Astrocyte (in vitro differentiated cells and primary cell): ENCODE measurements around the gene UGT1A3. TPM values are rescaled to one million over a fixed set of nuclear protein-coding genes. Genes with fewer than 3 reads are reported as not detected.

Experiments
- DNase-seq: peaks from one replicate; pipeline ENCODE4 v3.0.0-alpha.2; 2010; ENCODE audit warnings: low read depth
- FAIRE-seq: peaks from 2 replicates; lab custom pipeline; 2011; peaks lifted over from hg19 to GRCh38; lab: Jason Lieb, UNC
- H2AFZ ChIP-seq: 2 replicates; pipeline ENCODE4 v1.6.0; 2012; ENCODE audit warnings: low read depth, low read length, inconsistent platforms
- H3K27ac ChIP-seq: 2 replicates; pipeline ENCODE4 v1.5.1; 2011; ENCODE audit warnings: low read depth, low read length, inconsistent platforms
- H3K27me3 ChIP-seq: 2 replicates; pipeline ENCODE4 v1.6.0; 2011; ENCODE audit warnings: low read length, inconsistent platforms; ENCODE audit not compliant: insufficient read depth
- H3K36me3 ChIP-seq: 2 replicates; pipeline ENCODE4 v1.5.1; 2011; ENCODE audit warnings: low read length, inconsistent platforms; ENCODE audit not compliant: insufficient read depth
- H3K4me1 ChIP-seq: 2 replicates; pipeline ENCODE4 v1.5.1; 2011; ENCODE audit warnings: low read length, inconsistent platforms; ENCODE audit not compliant: insufficient read depth
- H3K4me2 ChIP-seq: 2 replicates; pipeline ENCODE4 v1.6.0; 2012; ENCODE audit warnings: low read length, inconsistent platforms
- H3K4me3 ChIP-seq: 2 replicates; pipeline ENCODE4 v1.5.1; 2011; ENCODE audit warnings: low read depth, mild to moderate bottlenecking, low read length, inconsistent platforms; ENCODE audit not compliant: insufficient read depth
- H3K79me2 ChIP-seq: 2 replicates; pipeline ENCODE4 v1.6.0; 2012; ENCODE audit warnings: mild to moderate bottlenecking, low read length, inconsistent platforms; ENCODE audit not compliant: insufficient read depth
- H3K9ac ChIP-seq: 2 replicates; pipeline ENCODE4 v1.6.0; 2012; ENCODE audit warnings: mild to moderate bottlenecking, low read length, inconsistent platforms
- H3K9me3 ChIP-seq: 2 replicates; pipeline ENCODE4 v1.5.1; 2012; ENCODE audit warnings: low read depth, mild to moderate bottlenecking, low read length, inconsistent platforms; ENCODE audit not compliant: insufficient read depth
- H4K20me1 ChIP-seq: 2 replicates; pipeline ENCODE4 v1.6.0; 2012; ENCODE audit warnings: low read length, inconsistent platforms; ENCODE audit not compliant: insufficient read depth
- H3K27ac Mint-ChIP-seq: one replicate; pipeline ENCODE4 v1.8.0; 2021; ENCODE audit warnings: mild to moderate bottlenecking, mixed read lengths; ENCODE audit not compliant: unreplicated experiment
- H3K27me3 Mint-ChIP-seq: one replicate; pipeline ENCODE4 v1.8.0; 2021; ENCODE audit warnings: low read depth, mixed read lengths; ENCODE audit not compliant: unreplicated experiment
- H3K36me3 Mint-ChIP-seq: one replicate; pipeline ENCODE4 v1.8.0; 2021; ENCODE audit warnings: low read depth, mixed read lengths; ENCODE audit not compliant: unreplicated experiment
- H3K4me1 Mint-ChIP-seq: one replicate; pipeline ENCODE4 v1.8.0; 2021; ENCODE audit warnings: low read depth, mixed read lengths; ENCODE audit not compliant: unreplicated experiment
- H3K4me3 Mint-ChIP-seq: one replicate; pipeline ENCODE4 v1.8.0; 2021; ENCODE audit warnings: mild to moderate bottlenecking, moderate library complexity, mixed read lengths; ENCODE audit not compliant: unreplicated experiment
- H3K9me3 Mint-ChIP-seq: one replicate; pipeline ENCODE4 v1.8.0; 2021; ENCODE audit warnings: mild to moderate bottlenecking, mixed read lengths; ENCODE audit not compliant: unreplicated experiment
- CTCF ChIP-seq: IDR thresholded peaks from 2 replicates; pipeline ENCODE4 v1.5.1; 2011; ENCODE audit warnings: low read depth, mild to moderate bottlenecking, inconsistent platforms, low read length, moderate library complexity; ENCODE audit not compliant: insufficient read depth
- EZH2 ChIP-seq: IDR thresholded peaks from 2 replicates; pipeline ENCODE4 v1.6.1; 2012; ENCODE audit warnings: mild to moderate bottlenecking, low read length, inconsistent platforms; ENCODE audit not compliant: insufficient read depth
- total RNA-seq: library from RNA; stranded (reverse); gene quantifications from 2 replicates; pipeline ENCODE4 v1.2.1, GENCODE V29; 2021

The UGT1A3 gene
- total RNA-seq, 1 donor from 2014 or later = not detected

- Histone ChIP-seq H3K9ac (no peak overlapping the region), H3K36me3 (no peaks in the 10 kb centered on the region), H3K79me2 (no peaks in the 10 kb centered on the region), H3K4me2 (no peak overlapping the region), H3K27ac (no peak overlapping the region), H3K27me3 (peaks cover 2% of the 10 kb centered on the region), H3K4me1 (no peaks in the 10 kb centered on the region), H4K20me1 (no peaks in the 10 kb centered on the region), H3K9me3 (no peaks in the 10 kb centered on the region), H3K4me3 (no peak overlapping the region), H2AFZ (no peak overlapping the region)
- Mint-ChIP-seq H3K9me3 (peaks cover 6% of the 10 kb centered on the region), H3K4me3 (no peak overlapping the region), H3K4me1 (no peaks in the 10 kb centered on the region), H3K27me3 (peaks cover 5% of the 10 kb centered on the region), H3K27ac (no peak overlapping the region), H3K36me3 (no peaks in the 10 kb centered on the region)
- DNase-seq (no peak), FAIRE-seq (no peak)
- no peak for TF ChIP-seq CTCF
- TF ChIP-seq EZH2 = no peak
Observed at GRCh38 chr2:233690444-233690843, 38.4 kb upstream of the UGT1A3 start.

DNA sequence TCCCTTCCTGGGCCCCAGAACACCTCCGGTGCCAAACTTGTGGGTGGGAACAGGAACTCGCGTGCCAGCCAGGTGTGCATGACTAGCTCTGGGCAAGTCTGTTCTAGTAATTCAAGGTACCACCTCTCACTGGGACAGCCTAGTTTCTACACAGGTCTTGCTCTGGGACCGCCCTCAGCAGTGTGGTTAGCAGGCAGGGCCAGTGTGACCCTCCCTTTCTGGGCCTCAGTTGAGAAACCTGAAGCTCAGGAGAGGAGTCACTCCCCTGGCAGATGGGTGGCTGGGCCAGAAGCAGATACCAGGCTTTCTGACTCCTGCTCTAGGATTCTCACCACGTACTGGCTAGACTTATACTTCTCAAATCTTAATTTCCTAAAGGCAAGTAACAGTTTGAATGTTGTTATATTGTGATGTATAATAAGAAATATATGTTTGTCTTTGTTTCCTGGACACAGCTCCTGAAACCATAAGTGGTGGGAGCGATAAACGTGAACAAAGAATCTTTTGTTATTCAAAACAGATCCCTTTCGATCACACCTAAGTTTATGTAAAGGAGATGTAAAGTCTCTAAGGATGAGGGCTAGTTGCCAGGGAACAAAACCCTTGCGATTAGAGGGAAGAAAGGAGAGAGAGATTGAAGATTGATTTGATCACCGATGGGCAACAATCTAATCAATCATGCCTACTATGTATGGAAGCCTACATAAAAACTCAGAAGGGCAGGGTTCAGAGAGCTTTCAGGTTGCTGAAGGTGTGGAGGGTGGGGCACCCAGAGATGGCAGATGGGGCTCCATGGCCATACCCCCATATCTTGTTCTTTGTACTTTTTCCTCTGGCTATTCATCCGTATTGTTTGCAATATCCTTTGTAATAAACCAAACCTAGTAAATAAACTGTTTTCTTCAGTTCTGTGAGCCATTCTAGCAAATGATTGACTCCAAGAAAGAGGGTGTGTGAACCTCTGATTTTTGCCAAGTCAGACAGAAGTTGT, 37.1 kb upstream of the UGT1A3 start:
- H3K4me1 ChIP-seq = no peaks in the 10 kb centered on the region
- Mint-ChIP-seq H3K36me3 (no peaks in the 10 kb centered on the region), H3K4me1 (no peaks in the 10 kb centered on the region), H3K27me3 (peaks cover 5% of the 10 kb centered on the region), H3K27ac (no peak overlapping the region), H3K4me3 (no peak overlapping the region), H3K9me3 (peaks cover 6% of the 10 kb centered on the region)
- H3K27me3 ChIP-seq = peaks cover 2% of the 10 kb centered on the region
- H4K20me1 ChIP-seq = no peaks in the 10 kb centered on the region
- H3K79me2 ChIP-seq = no peaks in the 10 kb centered on the region
- no peak for FAIRE-seq
- H3K36me3 ChIP-seq = no peaks in the 10 kb centered on the region
- H3K9me3 ChIP-seq = no peaks in the 10 kb centered on the region
- H2AFZ ChIP-seq = no peak overlapping the region
- no peak for DNase-seq
- no peak for TF ChIP-seq CTCF
- no peak for TF ChIP-seq EZH2
- H3K27ac ChIP-seq = no peak overlapping the region
- H3K4me3 ChIP-seq = no peak overlapping the region
- H3K9ac ChIP-seq = no peak overlapping the region
- no peak overlapping the region for H3K4me2 ChIP-seq

DNA sequence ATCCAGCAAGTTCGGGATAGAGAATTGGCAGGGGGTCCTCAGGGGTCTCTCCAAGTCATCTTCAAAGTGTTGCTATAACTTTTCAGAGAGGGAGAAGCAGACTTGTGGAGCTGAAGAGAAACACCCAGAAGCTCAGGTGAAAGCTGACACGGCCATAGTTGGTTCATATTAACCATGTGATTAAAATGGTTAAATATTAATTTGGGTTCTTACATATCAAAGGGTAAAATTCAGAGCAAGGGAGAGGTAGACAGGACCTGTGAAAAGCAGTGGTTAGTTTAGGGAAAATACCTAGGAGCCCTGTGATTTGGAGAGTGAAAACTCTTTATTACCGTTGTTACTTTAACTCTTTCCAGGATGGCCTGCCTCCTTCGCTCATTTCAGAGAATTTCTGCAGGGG, 36.2 kb upstream of the UGT1A3 start, which contains the start of gene UGT1A6:
UGT1A6 (plus strand) TSS at position 243 of the 400 bp plus-strand sequence; CDS start at position 358, 115 bp downstream.
- H3K36me3 ChIP-seq = no peaks in the 10 kb centered on the region
- Mint-ChIP-seq H3K9me3 (peaks cover 8% of the 10 kb centered on the region), H3K36me3 (no peaks in the 10 kb centered on the region), H3K4me1 (no peaks in the 10 kb centered on the region), H3K27ac (no peak within 1 kb of the TSS), H3K27me3 (peaks cover 5% of the 10 kb centered on the region), H3K4me3 (no peak within 1 kb of the TSS)
- FAIRE-seq (no peak), DNase-seq (no peak)
- H3K4me3 ChIP-seq = no peak within 1 kb of the TSS
- H2AFZ ChIP-seq = no peak within 1 kb of the TSS
- H3K27me3 ChIP-seq = peaks cover 2% of the 10 kb centered on the region
- no peak within 1 kb of the TSS for H3K9ac ChIP-seq
- no peak within 1 kb of the TSS for H3K27ac ChIP-seq
- TF ChIP-seq EZH2 (no peak), CTCF (no peak)
- no peak within 1 kb of the TSS for H3K4me2 ChIP-seq
- no peaks in the 10 kb centered on the region for H3K4me1 ChIP-seq
- no peaks in the 10 kb centered on the region for H3K9me3 ChIP-seq
- H4K20me1 ChIP-seq = no peaks in the 10 kb centered on the region
- no peaks in the 10 kb centered on the region for H3K79me2 ChIP-seq
